Body of pancreas (tissue), 4 donors: ENCODE data around the gene VWA8.

Experiments used
- CTCF ChIP-seq, 7 experiments: fragments of 450-650 bp in 4 of 7; fragments of 200-600 bp in 3 of 7; sonication (generic) in 3 of 7; IDR thresholded peaks; one replicate each; pipeline ENCODE4 v1.5.1; 2016 to 2019; ENCODE audit warnings: antibody characterized with exemption in 7 of 7
- POLR2A ChIP-seq, 3 donors: fragments of 450-650 bp; IDR thresholded peaks; one replicate each; pipeline ENCODE4 v1.6.1; 2016; ENCODE audit warnings: antibody characterized with exemption in 3 of 3, mild to moderate bottlenecking in 2 of 3

- TF ChIP-seq CTCF (IDR thresholded peaks at IDR 0.05) (no peak), POLR2A (IDR thresholded peaks at IDR 0.05) (no peak)
These were observed 158.0 kb downstream of the VWA8 start for GRCh38 chr13:41802684-41803444.
